Nephron (organoid): ENCODE data around the gene AP5B1.

ENCODE experiments used
- H3K27ac Mint-ChIP-seq, 3 experiments: 2 replicates each; pipeline ENCODE4 v1.8.0; 2020; ENCODE audit warnings: mixed read lengths in 3 of 3, mild to moderate bottlenecking in 2 of 3, moderate library complexity in 1 of 3
- H3K27me3 Mint-ChIP-seq: 2 replicates; pipeline ENCODE4 v1.8.0; 2021; ENCODE audit warnings: low read depth, mild to moderate bottlenecking, moderate library complexity, mixed read lengths
- H3K36me3 Mint-ChIP-seq: 2 replicates; pipeline ENCODE4 v1.8.0; 2020; ENCODE audit warnings: low read depth, mixed read lengths
- H3K4me1 Mint-ChIP-seq: 2 replicates; pipeline ENCODE4 v1.8.0; 2020; ENCODE audit warnings: mixed read lengths
- H3K4me3 Mint-ChIP-seq, 3 experiments: 2 replicates each; pipeline ENCODE4 v1.8.0; 2020; ENCODE audit warnings: mild to moderate bottlenecking in 3 of 3, mixed read lengths in 3 of 3, moderate library complexity in 2 of 3
- H3K9me3 Mint-ChIP-seq: 2 replicates; pipeline ENCODE4 v1.8.0; 2020; ENCODE audit warnings: mixed read lengths
- CTCF ChIP-seq, 3 experiments: fragments of 200-600 bp; sonication (generic); IDR thresholded peaks; one replicate each; pipeline ENCODE4 v1.5.0; 2021; ENCODE audit warnings: antibody characterized with exemption in 3 of 3; ENCODE audit not compliant: unreplicated experiment in 3 of 3

Gene AP5B1

GRCh38 chr11:65730461-65730860 lies 50.3 kb downstream of the AP5B1 start:
- Mint-ChIP-seq H3K4me3 (no peak overlapping the region), H3K9me3 (peaks cover 6% of the 10 kb centered on the region), H3K4me1 (no peaks in the 10 kb centered on the region), H3K27me3 (peaks cover 19% of the 10 kb centered on the region), H3K27ac (no peak overlapping the region), H3K36me3 (no peaks in the 10 kb centered on the region)
- no peak for TF ChIP-seq CTCF (IDR thresholded peaks at IDR 0.05; ENCODE audit: unreplicated experiment in 3 of 3)

GRCh38 chr11:65727865-65728264 lies 52.9 kb downstream of the AP5B1 start:
- no peak for TF ChIP-seq CTCF (IDR thresholded peaks at IDR 0.05; ENCODE audit: unreplicated experiment in 3 of 3)
- Mint-ChIP-seq H3K9me3 (peaks cover 4% of the 10 kb centered on the region), H3K27me3 (peaks cover 14% of the 10 kb centered on the region), H3K36me3 (no peaks in the 10 kb centered on the region), H3K4me3 (no peak overlapping the region), H3K4me1 (no peaks in the 10 kb centered on the region), H3K27ac (no peak overlapping the region)

GRCh38 chr11:65726660-65727059 lies 54.1 kb downstream of the AP5B1 start:
- Mint-ChIP-seq H3K4me1 (no peaks in the 10 kb centered on the region), H3K36me3 (no peaks in the 10 kb centered on the region), H3K27ac (no peak overlapping the region), H3K4me3 (no peak overlapping the region), H3K9me3 (peaks cover under 1% of the 10 kb centered on the region), H3K27me3 (peaks cover 7% of the 10 kb centered on the region)
- no peak for TF ChIP-seq CTCF (IDR thresholded peaks at IDR 0.05; ENCODE audit: unreplicated experiment in 3 of 3)
